Mesenchymal stem cell (in vitro differentiated cells and primary cell): ENCODE measurements around the gene GNA12.

Experiments used
- DNase-seq: peaks from one replicate; pipeline ENCODE4 v3.0.0-alpha.2; 2013
- H2AFZ ChIP-seq: one replicate; pipeline ENCODE4 v1.6.1; 2013; ENCODE audit warnings: low read depth, mild to moderate bottlenecking, control low read depth, inconsistent platforms, low read length, moderate library complexity
- H2AK5ac ChIP-seq: 2 replicates; pipeline ENCODE4 v1.6.1; 2013; ENCODE audit warnings: low read length, moderate library complexity, mild to moderate bottlenecking, inconsistent platforms; ENCODE audit not compliant: severe bottlenecking
- H2BK120ac ChIP-seq: one replicate; pipeline ENCODE4 v1.6.1; 2013; ENCODE audit warnings: low read depth, mild to moderate bottlenecking, inconsistent platforms, low read length, moderate library complexity
- H2BK12ac ChIP-seq, 2 experiments: one replicate each; pipeline ENCODE4 v1.6.1; 2013; ENCODE audit warnings: inconsistent platforms in 2 of 2, low read length in 2 of 2, mild to moderate bottlenecking in 2 of 2, moderate library complexity in 2 of 2, control low read depth in 1 of 2
- H2BK15ac ChIP-seq: one replicate; pipeline ENCODE4 v1.6.1; 2013; ENCODE audit warnings: mild to moderate bottlenecking, low read depth, inconsistent platforms; ENCODE audit not compliant: poor library complexity, severe bottlenecking
- H2BK5ac ChIP-seq: 2 replicates; pipeline ENCODE4 v1.6.1; 2013; ENCODE audit warnings: low read depth, mild to moderate bottlenecking, low read length, control low read depth, inconsistent platforms; ENCODE audit not compliant: poor library complexity, severe bottlenecking
- H3K14ac ChIP-seq, 2 experiments: one replicate each; pipeline ENCODE4 v1.6.1; 2013; ENCODE audit warnings: inconsistent platforms in 2 of 2, low read length in 2 of 2, control low read depth in 1 of 2, mild to moderate bottlenecking in 1 of 2, moderate library complexity in 1 of 2
- H3K18ac ChIP-seq, 2 experiments: one replicate each; pipeline ENCODE4 v1.6.1; 2013; ENCODE audit warnings: inconsistent platforms in 2 of 2, low read length in 2 of 2, control low read depth in 1 of 2, low read depth in 1 of 2, mild to moderate bottlenecking in 1 of 2
- H3K23ac ChIP-seq, 2 experiments: one replicate each; pipeline ENCODE4 v1.6.1; 2013; ENCODE audit warnings: inconsistent platforms in 2 of 2, low read length in 2 of 2, mild to moderate bottlenecking in 2 of 2, moderate library complexity in 2 of 2, control low read depth in 1 of 2
- H3K27ac ChIP-seq: 2 replicates; pipeline ENCODE4 v1.5.1; 2013; ENCODE audit warnings: mild to moderate bottlenecking, moderate library complexity, low read length, control low read depth, inconsistent platforms; ENCODE audit not compliant: poor library complexity, severe bottlenecking
- H3K27me3 ChIP-seq, 2 experiments: 2 replicates each; pipeline versions ENCODE4 v1.6.1 to v1.7.0; 2013; ENCODE audit warnings: low read length in 2 of 2, mild to moderate bottlenecking in 2 of 2, moderate library complexity in 2 of 2, control low read depth in 1 of 2, inconsistent platforms in 1 of 2; ENCODE audit not compliant: control insufficient read depth in 1 of 2, insufficient read depth in 1 of 2
- H3K36me3 ChIP-seq, 2 experiments: 2 replicates each; pipeline versions ENCODE4 v1.6.1 to v1.7.0; 2013; ENCODE audit warnings: low read length in 2 of 2, control low read depth in 1 of 2, inconsistent platforms in 1 of 2, low read depth in 1 of 2, mild to moderate bottlenecking in 1 of 2; ENCODE audit not compliant: insufficient read depth in 2 of 2, control insufficient read depth in 1 of 2
- H3K4ac ChIP-seq, 2 experiments: one replicate each; pipeline ENCODE4 v1.6.1; 2013; ENCODE audit warnings: inconsistent platforms in 2 of 2, low read length in 2 of 2, mild to moderate bottlenecking in 2 of 2, moderate library complexity in 2 of 2, control low read depth in 1 of 2, low read depth in 1 of 2
- H3K4me1 ChIP-seq: 2 replicates; pipeline ENCODE4 v1.6.1; 2013; ENCODE audit warnings: low read depth, low read length, control low read depth; ENCODE audit not compliant: control insufficient read depth, insufficient read depth
- H3K4me2 ChIP-seq: 2 replicates; pipeline ENCODE4 v1.6.1; 2013; ENCODE audit warnings: low read length, mild to moderate bottlenecking, inconsistent platforms; ENCODE audit not compliant: poor library complexity, severe bottlenecking
- H3K4me3 ChIP-seq, 2 experiments: 2 replicates each; pipeline versions ENCODE4 v1.5.1 to v1.7.0; 2013; ENCODE audit warnings: low read length in 2 of 2, mild to moderate bottlenecking in 2 of 2, control low read depth in 1 of 2, low read depth in 1 of 2; ENCODE audit not compliant: insufficient read depth in 1 of 2
- H3K79me1 ChIP-seq: replicated peaks from 2 replicates; pipeline ENCODE4 v1.6.1; 2013; ENCODE audit warnings: mild to moderate bottlenecking, control low read depth, low read length, inconsistent platforms; ENCODE audit not compliant: poor library complexity, severe bottlenecking
- H3K9ac ChIP-seq: 2 replicates; pipeline ENCODE4 v1.7.0; 2013; ENCODE audit warnings: mild to moderate bottlenecking, low read length, moderate library complexity
- H3K9me3 ChIP-seq: 2 replicates; pipeline ENCODE4 v1.7.0; 2013; ENCODE audit warnings: mild to moderate bottlenecking, low read length; ENCODE audit not compliant: control insufficient read depth
- H4K8ac ChIP-seq: one replicate; pipeline ENCODE4 v1.6.1; 2013; ENCODE audit warnings: inconsistent platforms, mild to moderate bottlenecking, low read length, moderate library complexity
- H4K91ac ChIP-seq: one replicate; pipeline ENCODE4 v1.6.1; 2013; ENCODE audit warnings: mild to moderate bottlenecking, low read length, inconsistent platforms
- WGBS: methylation state at CpG from one replicate; pipeline ENCODE4 v1.1.7; 2013; ENCODE audit warnings: mixed read lengths; 5-methylcytosine and 5-hydroxymethylcytosine counted together

Gene GNA12

GRCh38 chr7:2774935-2775334, 69.2 kb downstream of the GNA12 start:
- Histone ChIP-seq H4K8ac (no peak overlapping the region), H3K4me2 (no peak overlapping the region), H3K79me1 (peaks cover 40% of the 10 kb centered on the region), H2BK12ac (no peak overlapping the region), H2BK15ac (no peak overlapping the region), H3K9me3 (no peaks in the 10 kb centered on the region), H3K4ac (no peak overlapping the region), H3K9ac (no peak overlapping the region), H3K18ac (no peak overlapping the region), H4K91ac (no peak overlapping the region), H3K27ac (no peak overlapping the region), H3K23ac (no peak overlapping the region), H2BK5ac (no peak overlapping the region), H2AFZ (no peak overlapping the region), H2BK120ac (no peak overlapping the region), H3K14ac (no peak overlapping the region), H2AK5ac (no peak overlapping the region), H3K4me3 (no peak overlapping the region), H3K27me3 (no peaks in the 10 kb centered on the region), H3K4me1 (no peaks in the 10 kb centered on the region), H3K36me3 (peaks cover 27 to 32% of the 10 kb centered on the region in 2 experiments)
- DNase-seq = no peak
- 92% methylated on average over 7 of the region's 7 CpGs for WGBS

GRCh38 chr7:2774280-2774679, 69.8 kb downstream of the GNA12 start:
- no peak overlapping the region for H4K91ac ChIP-seq
- H2AK5ac ChIP-seq = no peak overlapping the region
- no peak overlapping the region for H3K4ac ChIP-seq
- WGBS = 84% methylated on average over 5 of the region's 6 CpGs
- no peaks in the 10 kb centered on the region for H3K9me3 ChIP-seq
- H3K4me1 ChIP-seq = no peaks in the 10 kb centered on the region
- no peak overlapping the region for H3K9ac ChIP-seq
- no peak overlapping the region for H2BK5ac ChIP-seq
- no peaks in the 10 kb centered on the region for H3K27me3 ChIP-seq
- DNase-seq = no peak
- no peak overlapping the region for H3K27ac ChIP-seq
- H3K4me2 ChIP-seq = no peak overlapping the region
- no peak overlapping the region for H3K18ac ChIP-seq
- H3K79me1 ChIP-seq = peaks cover 38% of the 10 kb centered on the region
- no peak overlapping the region for H2AFZ ChIP-seq
- H2BK120ac ChIP-seq = no peak overlapping the region
- no peak overlapping the region for H2BK15ac ChIP-seq
- peaks cover 27 to 32% of the 10 kb centered on the region in 2 experiments for H3K36me3 ChIP-seq
- no peak overlapping the region for H3K23ac ChIP-seq
- H3K4me3 ChIP-seq = no peak overlapping the region
- no peak overlapping the region for H3K14ac ChIP-seq
- H4K8ac ChIP-seq = no peak overlapping the region
- no peak overlapping the region for H2BK12ac ChIP-seq

GRCh38 chr7:2773608-2774007, 70.5 kb downstream of the GNA12 start:
- Histone ChIP-seq H2AK5ac (no peak overlapping the region), H3K14ac (no peak overlapping the region), H3K9ac (no peak overlapping the region), H2AFZ (no peak overlapping the region), H3K4me2 (no peak overlapping the region), H3K36me3 (peaks cover 27 to 32% of the 10 kb centered on the region in 2 experiments), H3K27ac (no peak overlapping the region), H3K4ac (no peak overlapping the region), H2BK120ac (no peak overlapping the region), H3K9me3 (no peaks in the 10 kb centered on the region), H4K8ac (no peak overlapping the region), H3K23ac (no peak overlapping the region), H4K91ac (no peak overlapping the region), H2BK5ac (no peak overlapping the region), H2BK12ac (no peak overlapping the region), H3K4me1 (no peaks in the 10 kb centered on the region), H3K27me3 (no peaks in the 10 kb centered on the region), H3K4me3 (no peak overlapping the region), H2BK15ac (no peak overlapping the region), H3K79me1 (peaks cover 39% of the 10 kb centered on the region), H3K18ac (no peak overlapping the region)
- WGBS = 99% methylated on average over 11 of the region's 11 CpGs
- DNase-seq = no peak

- Histone ChIP-seq H2BK120ac (no peak overlapping the region), H3K9ac (no peak overlapping the region), H3K14ac (no peak overlapping the region), H3K18ac (no peak overlapping the region), H3K4me3 (no peak overlapping the region), H2BK15ac (no peak overlapping the region), H2AK5ac (no peak overlapping the region), H3K9me3 (no peaks in the 10 kb centered on the region), H2BK12ac (peak overlapping the region in 1 of 2 experiments; percentile 47), H3K36me3 (peaks cover 23 to 24% of the 10 kb centered on the region in 2 experiments), H2AFZ (no peak overlapping the region), H3K27me3 (no peaks in the 10 kb centered on the region), H3K4ac (no peak overlapping the region), H3K4me2 (no peak overlapping the region), H4K91ac (no peak overlapping the region), H2BK5ac (no peak overlapping the region), H3K4me1 (no peaks in the 10 kb centered on the region), H4K8ac (peak overlapping the region; percentile 27), H3K27ac (no peak overlapping the region), H3K79me1 (peaks cover 32% of the 10 kb centered on the region), H3K23ac (no peak overlapping the region)
- WGBS = over 99% methylated on average over 6 of the region's 6 CpGs
- DNase-seq = no peak
These were observed 72.8 kb downstream of the GNA12 start for GRCh38 chr7:2771274-2771731.
